Dendritic cell treated with granulocyte-macrophage colony-stimulating factor and Interleukin-4, amounts not matched to agents 40 ng/mL and 50 ng/mL, for 4 days (primary cell): ENCODE measurements around the gene TMEM72.

Experiments used
- H3K27ac Mint-ChIP-seq: one replicate; pipeline ENCODE4 v1.8.0; 2022; ENCODE audit warnings: mild to moderate bottlenecking, mixed read lengths
- H3K27me3 Mint-ChIP-seq: one replicate; pipeline ENCODE4 v1.8.0; 2022; ENCODE audit warnings: mild to moderate bottlenecking, mixed read lengths
- H3K36me3 Mint-ChIP-seq: one replicate; pipeline ENCODE4 v1.8.0; 2022; ENCODE audit warnings: low read depth, mixed read lengths
- H3K4me1 Mint-ChIP-seq: one replicate; pipeline ENCODE4 v1.8.0; 2022; ENCODE audit warnings: low read depth, mixed read lengths
- H3K4me3 Mint-ChIP-seq: one replicate; pipeline ENCODE4 v1.8.0; 2022; ENCODE audit warnings: mild to moderate bottlenecking, moderate library complexity, mixed read lengths
- H3K9me3 Mint-ChIP-seq: one replicate; pipeline ENCODE4 v1.8.0; 2022; ENCODE audit warnings: mixed read lengths
- intact Hi-C: fragments of 100-400 bp; cut with micrococcal nuclease; formaldehyde crosslinking; loops from one replicate; pipeline ENCODE4 v1.15.0; 2022

TMEM72 gene

DNA sequence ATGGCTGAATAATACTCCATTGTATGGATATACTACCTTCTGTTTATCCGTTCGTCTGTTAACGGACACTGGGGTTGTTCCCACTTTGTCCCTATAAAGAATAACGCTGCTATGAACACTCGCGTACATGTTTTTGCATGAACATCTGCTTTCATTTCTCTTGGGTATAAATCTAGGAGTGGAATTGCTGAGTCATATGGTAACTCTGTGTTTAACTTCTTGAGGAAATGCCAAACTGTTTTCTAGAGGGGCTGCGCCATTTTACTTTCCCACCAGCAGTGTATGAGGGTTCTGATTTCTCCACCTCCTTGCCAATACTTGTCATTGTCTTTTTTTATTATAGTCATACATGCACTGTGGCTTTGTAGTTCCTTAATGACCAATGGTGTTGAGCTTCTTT, 27.8 kb downstream of the TMEM72 start:
- intact Hi-C loops: loop anchor here (1.0 kb wide), 1 partner anchor 9 kb away; no protein-coding TSS in a partner anchor

DNA sequence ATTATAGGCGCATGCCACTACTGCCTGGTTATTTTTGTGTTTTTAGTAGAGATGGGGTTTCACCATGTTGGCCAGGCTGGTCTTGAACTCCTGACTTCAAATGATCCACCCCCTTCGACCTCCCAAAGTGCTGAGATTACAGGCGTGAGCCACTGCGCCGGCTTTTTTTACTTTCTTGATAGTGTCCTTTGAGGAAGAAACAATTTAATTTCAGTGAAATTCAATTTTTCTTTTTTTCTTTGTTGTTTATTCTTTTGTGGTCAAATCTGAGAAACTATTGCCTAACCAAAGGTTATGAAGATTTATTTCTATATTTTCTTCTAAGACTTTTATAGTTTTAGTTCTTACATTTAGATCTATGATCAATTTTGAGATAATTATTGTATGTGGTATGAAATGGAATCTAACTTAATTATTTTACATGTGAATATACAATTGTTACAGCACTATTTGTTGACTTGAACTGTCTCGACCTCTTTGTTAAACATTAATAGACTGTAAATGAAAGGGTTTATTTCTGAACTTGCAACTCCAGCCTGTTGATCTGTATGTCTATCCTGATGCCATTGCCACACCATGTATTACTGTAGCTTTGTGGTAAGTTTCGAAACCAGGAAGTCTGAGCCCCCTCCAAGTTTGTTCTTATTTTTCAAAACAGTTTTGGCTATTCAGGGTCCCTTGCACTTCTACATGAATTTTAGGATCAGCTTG, 28.7 kb downstream of the TMEM72 start:
- peaks cover 58% of the 10 kb centered on the region for H3K4me1 Mint-ChIP-seq
- H3K27ac Mint-ChIP-seq: peak overlapping the region; percentile 69
- H3K36me3 Mint-ChIP-seq: peaks cover 11% of the 10 kb centered on the region
- H3K9me3 Mint-ChIP-seq: peaks cover 12% of the 10 kb centered on the region
- intact Hi-C loops: loop anchor here (1.0 kb wide), 1 partner anchor 8 kb away; no protein-coding TSS in a partner anchor
- H3K4me3 Mint-ChIP-seq: no peak overlapping the region
- no peaks in the 10 kb centered on the region for H3K27me3 Mint-ChIP-seq

More for the DNA sequence above, 27.8 kb downstream of the TMEM72 start:
- Mint-ChIP-seq H3K4me3 (no peak overlapping the region), H3K36me3 (peaks cover 2% of the 10 kb centered on the region), H3K27ac (peak overlapping the region; percentile 69), H3K9me3 (peaks cover 3% of the 10 kb centered on the region), H3K27me3 (no peaks in the 10 kb centered on the region), H3K4me1 (peaks cover 67% of the 10 kb centered on the region)

DNA sequence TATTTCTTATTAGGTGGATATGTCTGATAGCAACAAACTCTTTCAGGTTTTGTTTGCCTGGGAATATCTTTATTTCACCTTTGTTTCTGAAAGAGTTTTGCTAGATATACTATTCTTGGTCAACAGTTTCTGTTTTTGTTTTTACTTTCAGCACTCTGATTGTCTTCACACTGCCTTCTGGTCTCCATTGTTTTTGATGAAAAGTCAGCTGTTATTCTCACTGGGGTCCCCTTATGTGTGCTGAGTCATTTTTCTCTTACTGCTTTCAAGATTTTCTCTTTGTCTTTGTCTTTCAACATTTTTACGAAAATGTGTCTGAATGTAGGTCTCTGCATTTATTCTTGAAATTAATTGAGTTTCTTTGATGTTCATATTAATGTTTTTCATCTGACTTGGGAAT, 33.2 kb downstream of the TMEM72 start:
- intact Hi-C loops: no loop called here
- Mint-ChIP-seq H3K27ac (no peak overlapping the region), H3K9me3 (peaks cover 19% of the 10 kb centered on the region), H3K4me3 (no peak overlapping the region), H3K27me3 (no peaks in the 10 kb centered on the region), H3K36me3 (peaks cover 17% of the 10 kb centered on the region), H3K4me1 (peaks cover 51% of the 10 kb centered on the region)

DNA sequence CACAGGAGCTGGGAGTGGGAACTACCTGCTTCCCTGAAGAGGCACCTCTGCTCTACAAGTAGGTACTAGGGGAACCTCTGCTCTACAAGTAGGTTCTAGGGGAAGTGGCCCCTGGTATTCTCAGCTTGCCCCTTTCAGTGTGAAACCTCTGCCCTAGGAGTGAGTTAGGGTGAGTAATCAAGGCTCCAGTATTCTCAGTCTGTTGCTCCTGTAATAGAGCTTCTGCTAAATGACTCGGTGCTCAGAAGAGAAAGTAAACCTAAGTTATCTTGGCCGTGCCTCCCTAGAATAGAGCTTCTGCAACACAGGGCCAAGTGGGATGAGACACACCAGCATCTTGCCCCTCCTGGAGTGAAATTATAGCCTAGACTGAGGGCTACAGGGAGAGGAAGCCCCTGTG, 35.1 kb downstream of the TMEM72 start:
- Mint-ChIP-seq H3K4me1 (peaks cover 55% of the 10 kb centered on the region), H3K36me3 (peaks cover 33% of the 10 kb centered on the region), H3K27me3 (no peaks in the 10 kb centered on the region), H3K4me3 (peak overlapping the region; percentile 48), H3K9me3 (peaks cover 19% of the 10 kb centered on the region), H3K27ac (peak overlapping the region; percentile 77)
- intact Hi-C loops: no loop called here

DNA sequence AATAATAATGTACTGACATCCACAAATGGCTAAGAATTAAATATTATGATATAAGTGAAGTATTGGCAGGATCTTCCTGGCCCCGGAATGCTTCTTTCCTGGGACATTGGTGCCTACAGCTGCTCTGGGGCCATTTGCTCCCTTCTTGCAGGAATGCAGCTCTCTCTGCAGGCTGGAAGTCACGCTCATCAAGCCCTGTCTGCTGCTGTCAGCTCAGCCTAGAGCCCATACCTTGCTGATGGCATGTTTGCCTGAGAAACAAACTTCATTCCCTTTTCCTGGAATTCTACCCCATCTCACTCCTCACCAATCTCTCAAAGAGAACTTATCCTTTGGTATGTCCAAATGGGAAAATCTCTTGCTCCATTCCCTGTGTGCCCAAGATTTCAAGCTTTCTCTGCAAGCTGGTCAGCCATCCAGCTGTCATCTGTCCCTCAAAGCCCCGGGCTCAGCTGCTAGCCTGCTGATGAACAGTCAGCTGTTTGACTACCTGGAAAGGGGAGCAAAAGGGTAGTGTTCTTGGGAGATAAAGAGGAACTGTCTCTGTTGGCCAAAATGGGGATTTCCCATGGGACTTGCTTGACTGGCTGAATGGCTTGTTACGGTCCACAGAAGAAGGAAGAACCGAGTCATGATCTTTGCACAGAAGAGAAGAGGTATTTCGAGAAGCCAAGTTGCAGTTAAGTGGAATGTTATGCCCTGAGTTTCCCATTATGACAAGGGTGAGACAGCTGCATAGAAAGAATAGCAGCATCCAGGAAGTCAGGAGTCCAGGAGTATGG, 36.4 kb downstream of the TMEM72 start:
- H3K27ac Mint-ChIP-seq: peak overlapping the region; percentile 85
- H3K36me3 Mint-ChIP-seq: peaks cover 44% of the 10 kb centered on the region
- intact Hi-C loops: loop anchor here (1.0 to 2.0 kb wide), 3 partner anchors 8 to 21 kb away; no protein-coding TSS in a partner anchor
- H3K27me3 Mint-ChIP-seq: no peaks in the 10 kb centered on the region
- H3K4me1 Mint-ChIP-seq: peaks cover 60% of the 10 kb centered on the region
- H3K9me3 Mint-ChIP-seq: peaks cover 19% of the 10 kb centered on the region
- peak overlapping the region; percentile 54 for H3K4me3 Mint-ChIP-seq

DNA sequence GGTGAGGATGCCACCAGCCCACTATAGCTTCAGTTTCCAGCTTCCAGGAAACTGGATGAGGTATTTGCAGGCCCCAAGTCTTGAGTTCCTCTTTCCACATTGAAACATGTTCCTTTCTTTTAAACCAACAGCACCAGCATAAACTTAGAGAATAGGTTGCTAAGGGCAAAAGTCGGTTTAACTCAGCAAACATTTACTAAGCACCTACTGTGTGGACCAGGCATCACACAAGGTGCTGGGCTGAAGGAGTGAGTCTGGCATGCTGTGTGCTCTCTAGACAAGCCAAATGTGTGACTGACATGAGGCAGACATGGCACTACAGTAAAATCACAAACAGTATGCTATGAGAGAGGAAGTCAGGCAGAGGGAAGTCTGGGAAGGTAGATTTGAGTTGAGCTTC, 37.5 kb downstream of the TMEM72 start:
- no peaks in the 10 kb centered on the region for H3K27me3 Mint-ChIP-seq
- H3K27ac Mint-ChIP-seq: peak overlapping the region; percentile 85
- intact Hi-C loops: loop anchor here (1.0 to 2.0 kb wide), 3 partner anchors 9 to 20 kb away; no protein-coding TSS in a partner anchor
- H3K36me3 Mint-ChIP-seq: peaks cover 55% of the 10 kb centered on the region
- H3K4me1 Mint-ChIP-seq: peaks cover 71% of the 10 kb centered on the region
- peaks cover 19% of the 10 kb centered on the region for H3K9me3 Mint-ChIP-seq
- H3K4me3 Mint-ChIP-seq: no peak overlapping the region

DNA sequence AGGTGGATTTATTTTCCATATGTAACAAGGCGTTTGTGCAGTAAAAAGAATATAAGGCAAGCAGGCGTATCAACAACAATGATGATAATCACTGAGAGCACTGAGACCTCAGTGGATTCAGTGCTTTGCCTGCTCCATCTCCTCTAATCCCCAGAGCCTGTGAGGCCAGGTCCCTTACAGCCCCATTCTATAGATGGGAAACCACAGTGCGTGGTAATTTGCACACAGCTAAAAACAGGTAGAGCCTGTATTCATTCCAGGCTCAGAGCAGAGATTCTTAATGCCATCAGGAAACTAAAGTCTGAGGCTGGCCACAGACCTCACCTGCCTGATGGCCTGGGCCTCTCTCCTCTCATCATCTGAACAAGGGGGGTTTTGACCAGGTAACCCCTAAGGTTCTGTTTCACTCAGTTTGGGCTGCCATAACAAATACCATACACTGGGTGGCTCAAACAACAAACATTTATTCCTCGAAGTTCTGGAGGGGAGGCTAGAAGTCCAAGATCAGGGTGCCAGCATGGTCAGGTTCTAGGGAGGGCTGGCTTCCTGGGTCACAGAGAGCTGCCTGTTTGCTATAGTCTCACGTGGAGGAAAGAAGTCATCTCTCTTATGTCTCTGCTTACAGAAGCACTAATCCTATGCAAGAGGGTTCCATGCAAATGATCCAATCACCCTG, 38.1 kb downstream of the TMEM72 start:
- Mint-ChIP-seq H3K4me3 (no peak overlapping the region), H3K9me3 (peaks cover 13% of the 10 kb centered on the region), H3K27me3 (no peaks in the 10 kb centered on the region), H3K27ac (peak overlapping the region; percentile 85), H3K4me1 (peaks cover 74% of the 10 kb centered on the region), H3K36me3 (peaks cover 55% of the 10 kb centered on the region)
- intact Hi-C loops: loop anchor here (2.0 kb wide), 1 partner anchor 14 kb away; no protein-coding TSS in a partner anchor

DNA sequence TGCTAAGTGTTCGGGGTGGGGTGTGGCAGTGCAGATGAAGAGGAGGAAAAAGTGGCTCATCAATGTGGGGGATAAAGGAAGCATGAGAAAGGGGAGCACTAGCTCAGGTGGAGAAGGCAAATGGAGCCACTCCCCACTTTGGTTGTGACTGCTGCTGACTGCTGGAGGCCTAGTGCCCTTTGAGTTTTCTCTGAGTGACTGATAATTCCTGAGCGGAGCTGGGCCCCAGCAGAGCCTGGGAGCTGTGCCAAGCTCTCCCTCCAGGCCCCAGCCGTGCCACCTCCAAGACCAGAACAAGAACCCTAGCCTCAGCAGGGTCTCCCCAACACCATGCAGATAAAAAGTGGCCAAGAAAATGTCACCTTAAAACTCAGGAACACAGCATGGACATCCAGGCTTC, 38.8 kb downstream of the TMEM72 start:
- Mint-ChIP-seq H3K9me3 (peaks cover 7% of the 10 kb centered on the region), H3K36me3 (peaks cover 55% of the 10 kb centered on the region), H3K4me1 (peaks cover 79% of the 10 kb centered on the region), H3K4me3 (no peak overlapping the region), H3K27me3 (no peaks in the 10 kb centered on the region), H3K27ac (peak overlapping the region; percentile 85)
- intact Hi-C loops: loop anchor here (2.0 kb wide), 1 partner anchor 13 kb away; no protein-coding TSS in a partner anchor

DNA sequence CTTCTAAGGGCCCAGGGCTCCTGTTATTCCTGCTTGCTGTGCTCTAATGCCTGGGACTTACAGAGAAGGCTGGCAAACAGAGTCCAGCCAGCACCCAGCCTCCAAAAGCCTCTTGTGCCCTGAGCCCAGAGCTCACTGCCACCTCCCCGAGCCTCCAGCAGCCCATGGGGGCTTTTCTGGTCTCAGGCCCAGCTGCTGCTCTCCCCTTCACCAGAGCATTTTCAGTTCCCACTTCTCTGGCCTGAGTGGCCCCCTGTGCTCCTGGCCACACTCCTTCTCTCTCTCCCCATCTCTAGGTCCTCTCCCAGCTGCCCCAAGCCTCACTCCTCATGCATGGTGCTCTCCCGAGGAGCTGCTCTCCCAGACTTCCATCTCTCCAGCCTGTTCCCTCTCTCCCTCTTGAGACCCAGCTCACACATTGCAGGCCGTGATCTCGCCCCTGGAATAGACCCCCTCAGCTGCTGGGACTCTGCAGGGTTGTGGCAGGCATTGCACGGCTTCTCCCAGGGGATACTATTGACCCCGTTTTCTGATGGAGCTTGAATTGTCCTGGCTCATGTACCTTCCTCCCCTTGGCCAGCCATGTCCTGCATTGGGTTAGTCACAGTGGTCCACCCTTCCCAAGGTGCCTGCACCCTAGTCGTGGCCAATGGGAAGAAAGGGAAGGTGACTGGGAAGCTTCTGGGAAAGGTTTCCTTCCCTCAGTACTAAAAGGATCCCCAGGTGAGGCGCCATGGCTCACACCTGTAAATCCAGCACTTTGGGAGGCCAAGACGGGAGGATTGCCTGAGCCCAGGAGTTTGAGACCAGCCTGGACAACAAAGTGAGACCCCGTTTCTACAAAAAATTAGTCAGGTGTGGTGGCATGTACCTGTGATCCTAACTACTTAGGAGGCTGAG, 39.4 kb downstream of the TMEM72 start:
- Mint-ChIP-seq H3K27me3 (no peaks in the 10 kb centered on the region), H3K9me3 (peaks cover under 1% of the 10 kb centered on the region), H3K27ac (peak overlapping the region; percentile 85), H3K4me1 (peaks cover 83% of the 10 kb centered on the region), H3K36me3 (peaks cover 56% of the 10 kb centered on the region), H3K4me3 (peak overlapping the region; percentile 1)
- intact Hi-C loops: no loop called here

DNA sequence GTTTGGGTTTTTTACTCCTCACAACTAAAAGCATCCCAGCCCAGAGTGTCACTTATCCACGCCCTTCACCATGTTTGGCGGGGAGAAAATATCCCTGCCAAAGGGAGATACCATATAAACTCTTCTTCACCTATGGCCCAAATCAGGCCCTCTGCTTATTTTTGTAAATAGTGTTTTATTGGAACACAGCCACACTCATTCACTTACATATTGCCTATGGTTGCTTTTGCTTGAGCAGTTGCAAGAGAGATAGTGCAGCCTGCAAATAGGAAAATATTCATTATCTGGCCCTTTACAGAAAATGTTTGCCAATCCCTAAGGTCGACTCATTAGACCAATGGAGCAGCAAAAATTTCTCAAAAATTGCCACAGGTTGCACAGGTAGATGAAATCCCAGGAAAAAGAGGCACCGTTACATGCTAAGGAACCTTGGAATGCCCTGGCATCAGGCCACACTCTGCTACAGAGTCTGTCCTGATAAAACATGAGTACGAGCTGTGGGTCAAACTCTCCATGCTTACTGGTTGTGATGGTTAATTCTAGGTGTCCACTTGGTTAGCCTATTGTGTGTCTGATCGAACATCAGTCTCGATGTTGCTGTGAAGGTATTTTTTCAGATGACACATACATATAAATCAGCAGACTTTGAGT, 40.6 kb downstream of the TMEM72 start:
- H3K9me3 Mint-ChIP-seq: no peaks in the 10 kb centered on the region
- intact Hi-C loops: no loop called here
- H3K27ac Mint-ChIP-seq: peak overlapping the region; percentile 85
- no peak overlapping the region for H3K4me3 Mint-ChIP-seq
- peaks cover 68% of the 10 kb centered on the region for H3K36me3 Mint-ChIP-seq
- H3K27me3 Mint-ChIP-seq: no peaks in the 10 kb centered on the region
- H3K4me1 Mint-ChIP-seq: peaks cover 83% of the 10 kb centered on the region

DNA sequence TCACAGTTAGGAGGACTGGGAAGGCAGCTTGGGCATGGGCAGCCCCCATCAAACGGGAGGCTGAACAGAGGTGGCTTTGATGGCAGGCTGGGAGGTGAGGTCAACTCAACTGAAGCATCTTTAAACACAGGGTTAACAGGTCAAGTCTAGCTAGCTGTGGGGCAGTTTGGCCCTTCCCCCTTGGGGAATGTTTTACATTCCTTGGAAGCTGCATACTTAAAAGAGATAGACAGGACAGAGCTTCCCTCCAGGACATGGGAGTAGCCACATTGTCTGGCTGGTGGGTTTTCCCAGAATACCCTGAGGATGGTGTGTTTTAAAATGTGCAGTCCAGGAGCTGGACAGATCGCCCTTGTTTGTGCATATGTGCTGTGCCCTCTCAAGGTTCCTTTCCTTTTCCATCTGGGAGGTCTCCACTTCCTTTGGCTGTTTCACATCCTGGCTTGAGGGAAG, 41.7 kb downstream of the TMEM72 start:
- Mint-ChIP-seq H3K36me3 (peaks cover 79% of the 10 kb centered on the region), H3K4me1 (peaks cover 84% of the 10 kb centered on the region), H3K9me3 (no peaks in the 10 kb centered on the region), H3K4me3 (no peak overlapping the region), H3K27me3 (no peaks in the 10 kb centered on the region), H3K27ac (no peak overlapping the region)
- intact Hi-C loops: no loop called here

DNA sequence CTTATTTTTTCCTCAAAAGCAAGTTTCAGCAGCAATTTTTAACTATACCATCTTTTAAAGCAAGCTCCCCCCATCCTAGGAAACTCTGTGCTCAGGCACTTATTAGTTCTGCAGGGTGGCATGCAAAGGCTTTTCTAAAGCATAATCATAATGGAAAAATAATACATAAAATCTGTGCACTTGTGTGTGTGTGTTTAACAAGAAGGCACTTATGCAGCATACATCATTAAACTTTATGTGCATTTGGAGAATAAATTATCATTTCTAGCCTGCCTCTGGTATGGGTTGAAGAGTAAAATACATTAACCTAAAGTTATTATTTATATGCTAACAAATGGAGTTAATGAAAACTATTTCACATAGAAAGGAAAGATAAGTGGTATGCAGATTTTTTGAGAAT, 42.9 kb downstream of the TMEM72 start:
- no peak overlapping the region for H3K27ac Mint-ChIP-seq
- no peak overlapping the region for H3K4me3 Mint-ChIP-seq
- no peaks in the 10 kb centered on the region for H3K27me3 Mint-ChIP-seq
- no peaks in the 10 kb centered on the region for H3K9me3 Mint-ChIP-seq
- intact Hi-C loops: no loop called here
- peaks cover 80% of the 10 kb centered on the region for H3K36me3 Mint-ChIP-seq
- H3K4me1 Mint-ChIP-seq: peaks cover 81% of the 10 kb centered on the region
